NCI-H510A (cell line): ENCODE measurements around the gene SERPINA1.
"Not testable (repeated sequence)": the region's sequence is repeated elsewhere in the genome, so short reads cannot be mapped to it uniquely, and the experiment has no call there.

Experiments used
- DNase-seq: peaks from one replicate; lab custom pipeline; 2025; lab: John Stamatoyannopoulos, UW

The SERPINA1 gene

GRCh38 chr14:94346065-94346786 is 42.2 kb downstream of the SERPINA1 start:
- DNase-seq, result not testable (repeated sequence)

GRCh38 chr14:94345344-94346064 is 42.9 kb downstream of the SERPINA1 start:
- DNase-seq, result no peak

DNA sequence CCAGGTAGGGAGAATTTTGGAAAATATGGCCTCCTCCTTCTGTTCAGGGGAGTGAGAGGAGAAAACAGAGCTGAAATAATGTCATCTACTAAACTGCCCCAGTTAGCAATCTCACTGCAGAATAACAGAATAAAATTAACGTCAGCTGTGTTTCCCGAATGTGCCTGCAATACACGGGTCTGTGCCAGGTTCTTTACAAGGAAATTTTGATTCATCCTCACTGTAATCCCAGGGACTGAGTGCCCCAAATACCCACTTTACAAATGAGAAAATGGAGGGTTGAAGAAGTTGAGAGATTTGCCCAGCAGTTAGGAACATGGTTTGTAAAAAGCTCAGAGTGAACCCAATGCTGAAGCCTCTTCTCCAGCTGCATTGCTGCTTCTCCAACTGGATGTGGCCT is 44.0 kb downstream of the SERPINA1 start:
- no peak for DNase-seq

GRCh38 chr14:94343238-94344005 is 45.0 kb downstream of the SERPINA1 start:
- no peak for DNase-seq

DNA sequence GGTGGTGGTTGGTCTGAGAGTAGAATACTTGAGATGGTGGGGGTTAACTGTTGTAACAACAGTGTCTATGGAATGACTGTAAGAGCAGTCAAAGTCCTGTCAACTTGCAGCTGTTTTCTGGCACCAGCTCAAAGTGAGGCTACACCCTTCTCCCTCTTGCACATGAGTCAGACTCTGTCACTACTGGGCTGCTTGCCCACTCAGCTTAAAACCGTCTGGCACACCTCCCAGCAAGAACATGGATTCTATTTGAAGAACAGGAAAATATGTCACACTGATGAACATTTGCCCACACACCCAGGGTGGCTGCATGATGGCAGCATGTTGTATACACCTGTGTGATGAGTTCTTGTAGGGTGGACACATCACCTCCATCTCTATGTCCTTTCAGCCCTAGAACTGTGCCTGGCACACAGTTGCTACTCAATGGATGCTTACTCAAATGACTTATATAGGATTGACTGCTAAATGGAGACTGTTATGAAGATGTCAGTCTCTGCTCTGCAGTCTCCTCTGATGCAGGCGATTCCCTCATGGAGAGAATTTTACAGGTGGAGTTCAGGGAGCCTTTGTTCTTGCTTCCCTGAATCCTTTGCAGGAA is 46.0 kb downstream of the SERPINA1 start:
- DNase-seq, result no peak

- DNase-seq, result no peak
Observed at GRCh38 chr14:94341656-94342333, 46.6 kb downstream of the SERPINA1 start.

GRCh38 chr14:94340533-94340932 is 47.9 kb downstream of the SERPINA1 start:
- DNase-seq, result no peak

- DNase-seq, result no peak
Observed at GRCh38 chr14:94338023-94338422, 50.4 kb downstream of the SERPINA1 start.

DNA sequence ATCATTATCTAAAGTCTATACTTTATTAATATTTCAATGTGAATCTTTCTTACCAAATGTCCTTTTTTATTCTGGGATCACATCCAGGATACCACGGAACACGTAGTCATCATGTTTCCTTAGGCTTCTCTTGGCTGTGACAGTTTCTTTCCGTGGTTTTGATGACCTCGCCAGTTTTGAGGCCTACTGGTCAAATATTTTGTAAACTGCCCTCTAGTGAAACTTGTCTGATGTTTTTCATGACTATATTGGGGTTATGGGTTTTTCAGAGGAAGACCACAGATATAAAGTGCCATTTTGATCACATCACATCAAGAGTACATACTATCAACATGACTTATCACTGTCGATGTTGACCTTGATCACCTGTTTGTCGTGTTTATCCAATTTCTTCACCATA is 51.1 kb downstream of the SERPINA1 start:
- DNase-seq, result no peak

- no peak for DNase-seq
Observed at GRCh38 chr14:94334872-94335271, 53.5 kb downstream of the SERPINA1 start.

GRCh38 chr14:94332587-94332986 is 55.8 kb downstream of the SERPINA1 start:
- DNase-seq, result no peak

DNA sequence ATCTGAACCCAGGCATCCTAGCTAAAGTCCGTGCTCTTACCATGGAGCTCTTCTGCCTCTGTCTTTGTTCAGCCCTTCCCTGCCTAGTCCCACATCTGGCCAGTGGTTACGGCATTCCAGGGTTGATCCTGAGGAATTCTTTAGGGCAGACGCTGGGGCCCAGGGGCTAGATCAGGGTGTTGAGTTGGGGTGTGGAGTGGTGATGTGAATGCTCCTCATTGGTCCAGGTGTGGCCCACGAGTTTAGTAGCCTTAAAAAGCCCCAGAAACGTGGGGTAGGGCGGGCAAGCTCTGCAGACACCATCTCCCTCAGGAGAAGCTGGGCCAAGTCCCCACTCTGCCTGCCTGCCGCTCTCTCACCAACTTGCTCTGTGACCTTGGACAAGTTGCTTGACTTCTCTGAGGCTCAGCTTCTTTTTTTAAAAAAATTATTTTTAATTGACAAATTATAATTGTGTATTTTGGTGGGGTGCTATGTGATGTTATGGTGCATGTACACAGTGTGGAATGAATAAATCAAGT is 56.3 kb downstream of the SERPINA1 start:
- no peak for DNase-seq

- DNase-seq, result no peak
Observed at GRCh38 chr14:94331462-94331861, 56.9 kb downstream of the SERPINA1 start.

- no peak for DNase-seq
Observed at GRCh38 chr14:94330857-94331256, 57.5 kb downstream of the SERPINA1 start.

GRCh38 chr14:94330432-94330831 is 58.0 kb downstream of the SERPINA1 start:
- no peak for DNase-seq

DNA sequence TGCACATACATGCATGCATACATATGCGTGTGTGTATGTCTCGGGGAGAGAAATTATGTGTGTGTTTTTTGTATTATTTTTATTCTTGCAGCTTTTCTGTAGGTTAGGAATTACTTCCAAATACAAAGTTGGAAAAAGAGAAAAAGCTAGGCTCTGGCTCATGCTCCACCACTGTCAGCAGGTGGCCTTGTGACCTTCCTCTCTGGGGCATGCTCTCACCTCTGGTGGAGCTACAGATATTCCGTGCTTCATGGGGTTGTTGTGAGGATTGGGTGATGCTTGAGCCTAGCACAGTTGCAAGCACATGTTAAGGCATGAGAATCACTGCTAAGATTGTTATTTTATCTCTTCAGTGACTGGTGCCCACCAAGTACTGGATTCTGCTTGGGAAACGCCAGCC is 58.5 kb downstream of the SERPINA1 start:
- DNase-seq, result no peak

GRCh38 chr14:94328196-94328595 is 60.2 kb downstream of the SERPINA1 start:
- no peak for DNase-seq
